Right atrium auricular region (tissue), 2 donors: ENCODE results near the gene ALDH1A3. TPM values are rescaled to one million over a fixed set of nuclear protein-coding genes. Genes with fewer than 3 reads are reported as not detected.

Source experiments
- DNase-seq: peaks from one replicate; pipeline ENCODE4 v3.0.0-alpha.2; 2019; ENCODE audit warnings: low spot score
- H3K27ac ChIP-seq, 2 donors: fragments of 200-600 bp; sonication (generic); 1 replicate in 1 of 2; 2 replicates in 1 of 2; pipeline ENCODE4 v1.5.1; 2016 to 2019
- H3K27me3 ChIP-seq, 2 donors: fragments of 200-600 bp; sonication (generic); one replicate each; pipeline versions ENCODE4 v1.5.1 to v1.6.0; 2017 to 2019
- H3K36me3 ChIP-seq: fragments of 200-600 bp; sonication (generic); one replicate; pipeline ENCODE4 v1.5.1; 2016
- H3K4me1 ChIP-seq, 2 donors: fragments of 200-600 bp; sonication (generic); one replicate each; pipeline versions ENCODE4 v1.5.1 to v1.6.0; 2017 to 2019
- H3K4me3 ChIP-seq, 2 donors: fragments of 200-600 bp; sonication (generic); 1 replicate in 1 of 2; 2 replicates in 1 of 2; pipeline ENCODE4 v1.5.1; 2017 to 2019; ENCODE audit warnings: mild to moderate bottlenecking in 1 of 2, moderate library complexity in 1 of 2
- H3K9me3 ChIP-seq, 2 donors: fragments of 200-600 bp; sonication (generic); one replicate each; pipeline ENCODE4 v1.5.1; 2019
- total RNA-seq, 2 donors: library from RNA; depleted of rRNA; stranded (reverse); fragments of >200 nt; gene quantifications; one replicate each; pipeline ENCODE4 v1.1.0, GENCODE V29; 2016
- TF ChIP-seq, protein P1 (sequence below), 2 donors: fragments of 200-600 bp; sonication (generic); IDR thresholded peaks; one replicate each; pipeline ENCODE4 v1.5.1; 2019; ENCODE audit warnings: antibody characterized with exemption in 2 of 2

The ALDH1A3 gene
- total RNA-seq, 2 donors from 2014 or later = 14.7 to 19.7 TPM

DNA sequence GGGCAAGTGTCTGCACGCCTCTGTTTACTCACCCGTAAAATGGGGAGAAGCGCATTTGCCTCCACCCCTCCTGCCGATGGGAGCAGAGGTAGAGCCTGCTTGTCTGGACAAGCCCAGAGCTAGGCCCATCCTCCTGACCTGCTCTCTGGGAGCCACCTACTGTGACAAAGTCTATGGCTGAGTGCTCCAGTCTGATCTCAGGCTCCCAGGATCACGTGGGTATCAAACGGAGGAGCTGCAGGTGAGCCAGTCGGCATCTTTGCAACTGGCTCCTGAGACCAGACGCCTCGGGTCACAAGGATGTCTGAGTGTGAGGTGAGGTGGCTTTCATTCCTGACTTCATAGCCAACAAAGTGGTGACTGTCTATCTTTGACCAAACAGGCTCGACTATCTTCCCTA is 2.1 kb upstream of the ALDH1A3 start:
- TF ChIP-seq, protein P1, sequence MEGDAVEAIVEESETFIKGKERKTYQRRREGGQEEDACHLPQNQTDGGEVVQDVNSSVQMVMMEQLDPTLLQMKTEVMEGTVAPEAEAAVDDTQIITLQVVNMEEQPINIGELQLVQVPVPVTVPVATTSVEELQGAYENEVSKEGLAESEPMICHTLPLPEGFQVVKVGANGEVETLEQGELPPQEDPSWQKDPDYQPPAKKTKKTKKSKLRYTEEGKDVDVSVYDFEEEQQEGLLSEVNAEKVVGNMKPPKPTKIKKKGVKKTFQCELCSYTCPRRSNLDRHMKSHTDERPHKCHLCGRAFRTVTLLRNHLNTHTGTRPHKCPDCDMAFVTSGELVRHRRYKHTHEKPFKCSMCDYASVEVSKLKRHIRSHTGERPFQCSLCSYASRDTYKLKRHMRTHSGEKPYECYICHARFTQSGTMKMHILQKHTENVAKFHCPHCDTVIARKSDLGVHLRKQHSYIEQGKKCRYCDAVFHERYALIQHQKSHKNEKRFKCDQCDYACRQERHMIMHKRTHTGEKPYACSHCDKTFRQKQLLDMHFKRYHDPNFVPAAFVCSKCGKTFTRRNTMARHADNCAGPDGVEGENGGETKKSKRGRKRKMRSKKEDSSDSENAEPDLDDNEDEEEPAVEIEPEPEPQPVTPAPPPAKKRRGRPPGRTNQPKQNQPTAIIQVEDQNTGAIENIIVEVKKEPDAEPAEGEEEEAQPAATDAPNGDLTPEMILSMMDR (IDR thresholded peaks at IDR 0.05) = no peak
- H3K36me3 ChIP-seq = no peaks in the 10 kb centered on the region
- H3K4me1 ChIP-seq = peaks cover 0 to 10% of the 10 kb centered on the region in 2 donors
- no peak overlapping the region for H3K27ac ChIP-seq
- no peaks in the 10 kb centered on the region for H3K9me3 ChIP-seq
- DNase-seq = no peak
- peaks cover 0 to 7% of the 10 kb centered on the region in 2 donors for H3K27me3 ChIP-seq
- H3K4me3 ChIP-seq = no peak overlapping the region

DNA sequence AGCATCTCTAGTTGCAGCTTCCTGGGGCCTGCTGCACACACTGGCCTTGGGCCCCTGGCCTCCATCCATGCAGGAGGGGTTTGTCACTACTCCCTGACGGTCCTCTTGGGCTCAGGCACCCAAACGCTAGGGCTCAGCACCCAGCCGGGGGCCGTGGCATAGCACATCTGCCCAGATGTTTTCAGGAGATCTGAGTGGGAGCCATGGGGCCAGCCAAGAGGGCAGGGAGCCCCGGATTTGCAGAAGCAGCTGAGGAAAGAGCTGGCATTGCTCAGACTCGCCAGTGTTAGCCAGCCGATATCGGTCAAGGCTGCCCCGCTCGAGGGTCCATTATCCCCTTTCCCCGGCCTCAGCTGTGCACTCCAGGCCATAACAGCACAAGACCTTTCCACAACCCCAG is 1.5 kb upstream of the ALDH1A3 start:
- no peak overlapping the region for H3K27ac ChIP-seq
- peaks cover 0 to 10% of the 10 kb centered on the region in 2 donors for H3K4me1 ChIP-seq
- H3K36me3 ChIP-seq = no peaks in the 10 kb centered on the region
- TF ChIP-seq, protein P1 (IDR thresholded peaks at IDR 0.05) = no peak
- H3K9me3 ChIP-seq = no peaks in the 10 kb centered on the region
- DNase-seq = no peak
- H3K27me3 ChIP-seq = peaks cover 0 to 7% of the 10 kb centered on the region in 2 donors
- H3K4me3 ChIP-seq = no peak overlapping the region

DNA sequence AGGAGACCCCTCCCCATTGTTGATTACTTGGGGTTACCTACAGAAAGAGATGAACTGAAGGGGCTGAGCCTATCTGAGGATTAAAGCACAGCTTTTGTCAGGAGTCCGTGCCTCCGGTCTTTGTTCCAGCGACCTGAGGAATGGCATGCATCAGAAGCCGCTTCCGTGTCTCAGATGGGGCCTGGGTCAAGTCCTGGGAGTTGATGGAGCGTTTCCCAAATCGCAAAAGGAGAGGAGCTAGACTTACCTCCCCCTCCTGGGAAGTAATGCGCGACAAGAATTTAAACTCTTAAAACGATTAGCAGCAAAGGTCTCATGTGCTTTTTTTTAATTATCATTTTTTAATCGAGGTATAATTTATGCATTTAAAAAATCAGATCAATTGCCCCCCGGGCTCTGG is 983 bp upstream of the ALDH1A3 start:
- DNase-seq = no peak
- no peaks in the 10 kb centered on the region for H3K9me3 ChIP-seq
- no peak overlapping the region for H3K27ac ChIP-seq
- TF ChIP-seq, protein P1 (IDR thresholded peaks at IDR 0.05) = no peak
- H3K36me3 ChIP-seq = no peaks in the 10 kb centered on the region
- H3K4me3 ChIP-seq = peak overlapping the region; percentile 39 to 56
- H3K27me3 ChIP-seq = peaks cover 0 to 7% of the 10 kb centered on the region in 2 donors
- peaks cover 0 to 10% of the 10 kb centered on the region in 2 donors for H3K4me1 ChIP-seq

DNA sequence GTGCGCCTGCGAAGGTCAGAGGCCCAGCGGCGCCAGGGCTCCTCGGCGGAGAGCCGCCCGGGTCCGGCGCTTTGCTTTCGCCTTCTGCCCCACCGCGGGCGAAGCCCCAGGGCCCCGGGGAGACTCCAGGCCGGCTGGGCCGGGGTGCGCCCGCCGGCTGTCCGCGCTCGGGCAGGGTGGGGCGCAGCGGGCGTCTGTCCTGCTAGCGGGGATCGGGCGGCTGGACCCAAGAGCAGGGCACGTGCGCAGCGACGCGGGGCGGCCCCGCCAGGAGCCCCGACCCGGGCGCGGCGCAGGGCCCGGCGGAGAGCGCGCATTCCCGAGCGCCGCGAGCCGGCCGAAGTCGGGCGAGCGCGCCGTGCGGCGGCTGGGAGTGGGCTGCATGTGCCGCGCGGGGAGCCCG is 569 bp upstream of the ALDH1A3 start:
- Histone ChIP-seq H3K27me3 (peaks cover 0 to 7% of the 10 kb centered on the region in 2 donors), H3K4me3 (peak overlapping the region; percentile 39 to 56), H3K27ac (no peak overlapping the region)

DNA sequence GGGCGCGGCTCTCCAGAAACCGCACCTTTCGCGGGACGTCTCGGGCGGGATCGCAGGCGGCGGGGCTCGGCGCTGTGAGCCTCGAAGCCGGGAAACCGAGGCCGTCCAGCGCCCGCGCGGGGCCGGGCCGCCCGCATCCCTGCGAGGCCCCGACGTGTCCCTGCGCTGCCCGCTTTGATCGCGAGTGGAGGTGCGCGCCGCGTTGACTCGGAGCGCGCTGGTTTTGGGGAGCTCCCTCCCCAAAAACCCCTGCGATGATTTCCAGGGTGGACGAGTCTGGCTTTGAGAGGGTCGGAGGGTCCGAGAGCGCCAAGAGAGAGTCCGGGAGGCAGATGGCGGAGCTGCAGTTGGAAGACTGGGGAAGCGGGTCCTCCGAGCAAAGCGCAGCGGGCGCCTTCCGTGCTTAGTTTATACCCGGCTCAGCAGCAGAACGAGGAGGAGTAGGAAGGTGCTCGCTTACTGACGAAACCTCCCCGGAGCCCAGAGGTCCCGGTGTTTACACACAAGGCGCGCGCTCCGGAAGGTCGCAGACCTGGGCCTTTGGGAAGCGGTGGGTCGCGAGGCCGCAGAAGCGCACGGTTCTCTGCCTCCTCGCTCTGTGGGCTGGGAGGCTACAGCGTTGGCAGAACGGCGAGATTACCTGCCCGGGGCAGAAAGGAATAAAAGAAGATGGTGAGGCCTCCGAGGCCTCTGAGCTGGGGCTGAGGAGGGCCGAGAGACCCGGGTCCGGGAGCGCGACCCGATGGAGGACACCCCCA is 687 bp downstream of the ALDH1A3 start:
- H3K4me3 ChIP-seq = peak overlapping the region; percentile 39 to 56
- peak overlapping the region in 1 of 2 donors; percentile 8 for H3K27ac ChIP-seq
- peaks cover 0 to 10% of the 10 kb centered on the region in 2 donors for H3K4me1 ChIP-seq
- H3K9me3 ChIP-seq = no peaks in the 10 kb centered on the region
- H3K27me3 ChIP-seq = peaks cover 0 to 7% of the 10 kb centered on the region in 2 donors
- DNase-seq = no peak
- TF ChIP-seq, protein P1 (IDR thresholded peaks at IDR 0.05) = no peak
- H3K36me3 ChIP-seq = no peaks in the 10 kb centered on the region

More for the DNA sequence above, 569 bp upstream of the ALDH1A3 start:
- Histone ChIP-seq H3K36me3 (no peaks in the 10 kb centered on the region), H3K4me1 (peaks cover 0 to 10% of the 10 kb centered on the region in 2 donors), H3K9me3 (no peaks in the 10 kb centered on the region)
- TF ChIP-seq, protein P1 (IDR thresholded peaks at IDR 0.05) = no peak
- DNase-seq = no peak
